Lower lobe of right lung (tissue), 2 donors: Measurements from ENCODE around the gene SELENOO. TPM values are rescaled to one million over a fixed set of nuclear protein-coding genes. Genes with fewer than 3 reads are reported as not detected.

Experiments
- ATAC-seq, 2 donors: fragments of 200-7000 bp; cut with Tn5 transposase; one replicate each; pipeline ENCODE4 v1.9.1; 2020 to 2022; ENCODE audit warnings: mild to moderate bottlenecking in 2 of 2, moderate library complexity in 2 of 2
- DNase-seq: peaks from one replicate; pipeline ENCODE4 v3.0.0-alpha.2; 2020
- H3K27ac ChIP-seq: fragments of 200-600 bp; one replicate; pipeline ENCODE4 v1.8.0; 2022
- H3K27me3 ChIP-seq: fragments of 200-600 bp; one replicate; pipeline ENCODE4 v1.8.0; 2022; ENCODE audit warnings: low read depth
- H3K36me3 ChIP-seq: fragments of 200-600 bp; one replicate; pipeline ENCODE4 v1.8.0; 2022; ENCODE audit warnings: mild to moderate bottlenecking
- H3K4me1 ChIP-seq: fragments of 200-600 bp; one replicate; pipeline ENCODE4 v1.8.0; 2022
- H3K4me3 ChIP-seq: fragments of 200-600 bp; one replicate; pipeline ENCODE4 v1.8.0; 2022; ENCODE audit warnings: mild to moderate bottlenecking
- H3K9me3 ChIP-seq: fragments of 200-600 bp; one replicate; pipeline ENCODE4 v1.8.0; 2022
- CTCF ChIP-seq: fragments of 200-600 bp; IDR thresholded peaks from one replicate; pipeline ENCODE4 v1.8.0; 2022; ENCODE audit warnings: antibody characterized with exemption, mild to moderate bottlenecking
- intact Hi-C: fragments of 100-400 bp; cut with DNase I; formaldehyde crosslinking; loops from one replicate; pipeline ENCODE4 v1.11.0; 2022
- total RNA-seq: library from RNA; stranded (reverse); fragmentation: NEBNext Ultra II Directional; extraction: Animal tissue kit (Norgen Biotek cat#: 25700); gene quantifications from one replicate; pipeline ENCODE4 v1.2.1, GENCODE V29; 2021
- donor health status: DM: no; HTN: yes; CAD: no; lungs with severe emphysema.

SELENOO gene
- total RNA-seq, 1 donor from 2014 or later = 18.7 TPM

GRCh38 chr22:50205781-50206569, 5.2 kb downstream of the SELENOO start:
- peaks cover 71% of the 10 kb centered on the region for H3K36me3 ChIP-seq
- no peak overlapping the region for H3K4me3 ChIP-seq
- DNase-seq (peak; percentile 32), ATAC-seq (no peak)
- intact Hi-C loops = no loop called here
- H3K27me3 ChIP-seq = no peaks in the 10 kb centered on the region
- H3K9me3 ChIP-seq = no peaks in the 10 kb centered on the region
- peaks cover 26% of the 10 kb centered on the region for H3K4me1 ChIP-seq
- TF ChIP-seq CTCF = no peak
- H3K27ac ChIP-seq = no peak overlapping the region

- H3K4me1 ChIP-seq = peaks cover 25% of the 10 kb centered on the region
- H3K36me3 ChIP-seq = peaks cover 77% of the 10 kb centered on the region
- no peak overlapping the region for H3K27ac ChIP-seq
- H3K4me3 ChIP-seq = no peak overlapping the region
- intact Hi-C loops = no loop called here
- peak; percentile 80 for DNase-seq
- H3K9me3 ChIP-seq = no peaks in the 10 kb centered on the region
- ATAC-seq = peak; percentile 67 to 80
- no peaks in the 10 kb centered on the region for H3K27me3 ChIP-seq
- TF ChIP-seq CTCF = peak; percentile 42
Observed at GRCh38 chr22:50206599-50206998, 5.8 kb downstream of the SELENOO start.

- H3K4me1 ChIP-seq = peaks cover 15% of the 10 kb centered on the region
Observed at GRCh38 chr22:50207383-50208140, 6.8 kb downstream of the SELENOO start.

GRCh38 chr22:50208430-50208938, 7.7 kb downstream of the SELENOO start:
- Histone ChIP-seq H3K4me1 (peaks cover 14% of the 10 kb centered on the region), H3K27ac (no peak overlapping the region), H3K27me3 (no peaks in the 10 kb centered on the region), H3K36me3 (peaks cover 94% of the 10 kb centered on the region), H3K4me3 (no peak overlapping the region), H3K9me3 (no peaks in the 10 kb centered on the region)
- ATAC-seq (no peak), DNase-seq (peak; percentile 44)
- intact Hi-C loops = no loop called here
- TF ChIP-seq CTCF = no peak

More at GRCh38 chr22:50207383-50208140, 6.8 kb downstream of the SELENOO start:
- Histone ChIP-seq H3K27ac (no peak overlapping the region), H3K36me3 (peaks cover 87% of the 10 kb centered on the region), H3K4me3 (no peak overlapping the region), H3K9me3 (no peaks in the 10 kb centered on the region), H3K27me3 (no peaks in the 10 kb centered on the region)
- no peak for ATAC-seq
- peak; percentile 48 for DNase-seq
- intact Hi-C loops = no loop called here
- TF ChIP-seq CTCF = no peak

GRCh38 chr22:50208939-50209892, 8.4 kb downstream of the SELENOO start:
- H3K36me3 ChIP-seq = peaks cover 96% of the 10 kb centered on the region
- no peak for TF ChIP-seq CTCF
- ATAC-seq = peak; percentile 3 to 4
- no peaks in the 10 kb centered on the region for H3K27me3 ChIP-seq
- intact Hi-C loops = no loop called here
- H3K27ac ChIP-seq = no peak overlapping the region
- no peak overlapping the region for H3K4me3 ChIP-seq
- H3K4me1 ChIP-seq = peaks cover 14% of the 10 kb centered on the region
- peak; percentile 44 for DNase-seq
- H3K9me3 ChIP-seq = no peaks in the 10 kb centered on the region
